D721Med (cell line): ENCODE data around the gene RAPGEF3.

Experiments
- DNase-seq: peaks from one replicate; pipeline ENCODE4 v3.0.0; 2011; ENCODE audit warnings: low spot score; ENCODE audit not compliant: insufficient read length
- FAIRE-seq: peaks from 2 replicates; lab custom pipeline; 2011; peaks lifted over from hg19 to GRCh38; lab: Jason Lieb, UNC
- TF ChIP-seq, protein P1 (sequence below): IDR thresholded peaks from 2 replicates; pipeline ENCODE4 v1.5.1; 2012; ENCODE audit warnings: mild to moderate bottlenecking, control low read depth; ENCODE audit not compliant: insufficient read depth; ENCODE audit errors: missing control alignments

Gene RAPGEF3

DNA sequence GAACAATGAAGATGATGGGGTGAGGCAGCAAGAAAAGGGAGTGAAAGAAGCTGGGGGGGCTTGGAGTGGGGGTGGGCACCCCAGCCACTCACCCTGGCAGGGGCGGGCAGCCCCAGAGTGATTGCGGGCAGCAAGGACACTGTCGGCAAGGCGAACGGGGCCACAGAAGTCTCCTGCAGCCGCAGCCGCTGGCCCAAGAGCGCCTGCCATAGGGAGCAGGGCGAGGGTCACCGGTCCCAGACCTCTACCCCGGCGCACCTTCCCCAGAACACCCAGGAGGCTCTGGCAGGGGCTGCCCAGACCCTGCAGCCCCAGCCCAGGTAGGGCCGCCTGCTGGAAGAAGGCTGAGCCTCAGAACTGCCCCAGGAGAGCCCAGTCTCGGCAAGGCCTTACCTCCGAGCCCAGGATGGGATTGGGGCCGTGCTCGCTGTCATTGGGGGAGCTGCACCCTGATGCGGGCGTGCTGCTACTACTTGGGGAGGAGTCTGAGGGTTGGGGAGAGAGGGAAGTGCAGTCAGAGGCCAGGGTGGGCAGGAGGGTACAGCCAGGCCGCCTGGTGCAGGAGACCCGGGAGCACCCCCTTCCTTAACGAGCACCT, 37.2 kb upstream of the RAPGEF3 start:
- DNase-seq, result no peak
- no peak for FAIRE-seq
- TF ChIP-seq, protein P1, sequence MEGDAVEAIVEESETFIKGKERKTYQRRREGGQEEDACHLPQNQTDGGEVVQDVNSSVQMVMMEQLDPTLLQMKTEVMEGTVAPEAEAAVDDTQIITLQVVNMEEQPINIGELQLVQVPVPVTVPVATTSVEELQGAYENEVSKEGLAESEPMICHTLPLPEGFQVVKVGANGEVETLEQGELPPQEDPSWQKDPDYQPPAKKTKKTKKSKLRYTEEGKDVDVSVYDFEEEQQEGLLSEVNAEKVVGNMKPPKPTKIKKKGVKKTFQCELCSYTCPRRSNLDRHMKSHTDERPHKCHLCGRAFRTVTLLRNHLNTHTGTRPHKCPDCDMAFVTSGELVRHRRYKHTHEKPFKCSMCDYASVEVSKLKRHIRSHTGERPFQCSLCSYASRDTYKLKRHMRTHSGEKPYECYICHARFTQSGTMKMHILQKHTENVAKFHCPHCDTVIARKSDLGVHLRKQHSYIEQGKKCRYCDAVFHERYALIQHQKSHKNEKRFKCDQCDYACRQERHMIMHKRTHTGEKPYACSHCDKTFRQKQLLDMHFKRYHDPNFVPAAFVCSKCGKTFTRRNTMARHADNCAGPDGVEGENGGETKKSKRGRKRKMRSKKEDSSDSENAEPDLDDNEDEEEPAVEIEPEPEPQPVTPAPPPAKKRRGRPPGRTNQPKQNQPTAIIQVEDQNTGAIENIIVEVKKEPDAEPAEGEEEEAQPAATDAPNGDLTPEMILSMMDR, result no peak

DNA sequence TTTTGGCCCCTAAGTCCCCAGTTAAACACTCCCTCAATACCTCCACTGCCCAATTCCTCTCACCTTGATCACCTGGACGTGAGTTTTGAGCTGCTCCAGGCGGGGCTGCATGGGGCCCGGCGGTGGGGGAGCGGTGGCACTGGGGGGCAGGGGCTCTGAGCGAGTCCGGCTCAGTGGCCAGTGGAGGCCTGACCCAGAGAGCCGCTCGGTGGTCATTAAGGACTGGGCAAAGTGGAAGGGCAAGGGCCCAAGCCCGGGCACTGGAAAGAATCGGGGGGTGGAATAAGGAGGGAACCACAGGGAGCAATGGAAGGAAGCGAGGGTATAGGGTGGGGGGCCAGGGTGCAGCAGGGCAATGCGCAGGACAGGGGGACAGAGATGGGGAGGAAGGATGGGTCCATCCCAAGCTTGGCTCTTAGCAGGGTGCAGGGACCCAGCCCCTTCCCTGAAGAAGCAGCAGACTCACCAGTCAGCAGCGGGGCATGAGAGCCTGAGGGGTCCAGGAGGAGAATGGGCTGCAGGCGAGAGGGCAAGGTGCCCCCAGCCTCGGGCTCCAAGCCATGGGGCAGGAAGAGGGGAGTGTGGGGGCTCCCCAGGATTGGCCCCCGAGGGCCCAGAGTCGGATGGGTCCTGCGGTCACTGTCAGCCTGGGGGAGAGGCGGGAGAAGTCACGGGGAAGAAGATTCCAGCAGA, 36.6 kb upstream of the RAPGEF3 start:
- FAIRE-seq (no peak), DNase-seq (no peak)
- TF ChIP-seq, protein P1, result no peak

DNA sequence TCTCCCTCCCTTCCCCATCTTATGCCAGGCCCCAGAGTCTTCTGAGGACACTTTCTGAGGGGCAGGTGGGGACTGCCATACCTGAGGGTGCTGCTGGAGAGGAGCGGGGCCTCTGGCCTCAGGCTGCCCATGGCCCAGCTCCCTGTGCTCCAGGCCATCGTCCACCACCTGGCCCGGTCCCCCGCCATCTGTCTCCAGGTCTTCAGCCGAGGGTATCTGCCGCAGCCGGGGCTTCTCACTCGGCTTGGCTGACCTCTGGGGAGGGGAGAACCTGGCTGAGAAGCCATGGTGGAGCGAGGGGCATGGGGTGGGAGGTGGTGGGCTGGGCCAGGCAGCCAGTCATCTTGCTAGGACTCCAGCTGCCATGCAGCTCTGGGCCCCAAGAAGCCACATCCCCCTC, 36.0 kb upstream of the RAPGEF3 start:
- DNase-seq (no peak), FAIRE-seq (no peak)
- TF ChIP-seq, protein P1, result no peak

DNA sequence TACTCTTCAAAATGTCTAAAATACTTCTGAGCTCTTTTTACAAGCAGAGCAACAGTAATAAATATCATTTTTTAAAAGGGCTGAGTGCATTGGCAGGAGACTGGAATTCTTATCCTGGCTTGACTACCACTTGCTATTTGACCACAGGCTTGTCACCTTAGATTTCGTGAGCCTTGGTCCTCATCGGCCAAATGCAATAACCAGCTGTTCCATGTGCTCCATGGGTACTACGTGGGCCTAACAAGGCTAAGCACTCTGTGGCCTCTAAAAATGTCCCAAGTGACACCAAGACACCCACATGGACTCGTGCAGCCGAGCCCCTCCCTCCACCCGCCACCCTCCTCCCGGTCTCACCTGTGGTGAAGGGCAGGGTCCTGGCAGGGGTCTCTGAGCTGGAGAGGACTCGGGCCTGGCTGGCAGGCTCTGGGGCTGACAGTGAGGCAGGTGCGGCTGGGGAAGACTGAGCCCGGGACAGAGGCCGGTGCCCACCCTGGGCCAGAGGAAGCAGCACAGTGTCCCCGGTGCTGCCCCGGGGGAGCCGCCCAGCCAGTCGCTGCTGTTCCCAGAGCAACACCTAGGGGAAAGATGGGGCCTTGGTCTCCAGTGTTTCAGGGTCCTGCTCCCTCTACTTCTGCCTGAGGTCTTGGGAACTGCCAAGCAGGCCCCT, 34.5 kb upstream of the RAPGEF3 start:
- DNase-seq (no peak), FAIRE-seq (no peak)
- TF ChIP-seq, protein P1, result no peak

DNA sequence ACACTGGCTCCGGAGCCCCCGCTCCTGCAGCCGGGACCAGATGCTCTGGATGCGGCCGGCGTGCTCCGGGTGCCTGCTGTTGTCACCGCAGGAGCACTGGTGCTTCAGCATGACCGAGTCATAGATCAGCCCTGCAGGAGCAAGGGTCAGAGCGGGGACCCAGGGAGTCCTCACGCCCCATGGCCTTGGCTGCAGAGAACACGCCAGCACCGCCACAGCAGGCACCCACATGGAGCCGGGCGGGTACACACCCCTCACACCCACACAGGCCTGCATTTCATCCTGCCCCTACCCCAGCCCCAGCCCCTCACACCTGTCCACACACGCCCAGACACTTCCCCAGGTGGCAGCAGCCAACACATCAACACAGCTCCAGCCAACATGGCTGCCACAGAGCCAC, 33.2 kb upstream of the RAPGEF3 start:
- no peak for FAIRE-seq
- TF ChIP-seq, protein P1, result no peak
- no peak for DNase-seq

DNA sequence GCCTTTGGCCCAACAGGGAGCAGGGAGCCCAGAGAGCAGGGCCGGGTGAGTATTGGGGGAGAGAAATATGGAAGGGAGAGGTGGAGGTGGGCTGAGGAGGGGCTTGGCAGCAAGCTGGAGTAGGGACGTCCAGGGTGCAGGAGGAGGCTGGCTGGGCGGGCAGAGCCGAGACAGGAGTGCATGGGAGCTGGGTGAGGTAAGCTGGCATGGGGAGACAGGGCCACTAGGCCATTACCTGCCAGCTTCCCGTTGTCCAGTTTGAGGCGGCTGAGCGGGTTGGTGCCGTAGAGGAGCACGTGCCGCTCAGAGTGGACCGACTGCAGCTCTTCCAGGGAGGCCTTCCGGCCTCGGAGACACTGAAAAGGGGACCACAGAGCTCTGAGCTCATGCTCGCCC, 32.7 kb upstream of the RAPGEF3 start:
- FAIRE-seq (no peak), DNase-seq (no peak)
- TF ChIP-seq, protein P1, result no peak
